Prostate gland (tissue), 2 donors: ENCODE results near the gene TGFBR1. TPM values are rescaled to one million over a fixed set of nuclear protein-coding genes. Genes with fewer than 3 reads are reported as not detected.

Source experiments
- DNase-seq: peaks from one replicate; pipeline ENCODE4 v3.0.0-alpha.2; 2019; ENCODE audit warnings: low spot score
- H3K27ac ChIP-seq, 2 donors: fragments of 200-600 bp; sonication (generic); 2 replicates each; pipeline ENCODE4 v1.5.1; 2017 to 2019
- H3K27me3 ChIP-seq: fragments of 200-600 bp; sonication (generic); replicated peaks from 2 replicates; pipeline ENCODE4 v1.5.1; 2019; ENCODE audit not compliant: insufficient read depth
- H3K36me3 ChIP-seq, 2 donors: fragments of 200-600 bp; sonication (generic); 1 replicate in 1 of 2; 2 replicates in 1 of 2; pipeline versions ENCODE4 v1.5.1 to v1.8.1; 2017 to 2019
- H3K4me1 ChIP-seq: fragments of 200-600 bp; sonication (generic); replicated peaks from 2 replicates; pipeline ENCODE4 v1.5.1; 2019
- H3K4me3 ChIP-seq, 2 donors: fragments of 200-600 bp; sonication (generic); 2 replicates each; pipeline ENCODE4 v1.5.1; 2017 to 2019
- H3K9me3 ChIP-seq: fragments of 200-600 bp; sonication (generic); 2 replicates; pipeline ENCODE4 v1.5.1; 2017
- POLR2A ChIP-seq: fragments of 450-650 bp; IDR thresholded peaks from one replicate; pipeline ENCODE4 v1.6.1; 2016; ENCODE audit warnings: antibody characterized with exemption, mild to moderate bottlenecking
- POLR2AphosphoS5 ChIP-seq: sonication (generic); formaldehyde crosslinking; IDR thresholded peaks from one replicate; pipeline ENCODE4 v1.6.1; 2017; ENCODE audit warnings: antibody characterized with exemption
- WGBS: methylation state at CpG from one replicate; pipeline ENCODE4 v1.1.5; 2018; 5-methylcytosine and 5-hydroxymethylcytosine counted together
- intact Hi-C: fragments of 100-400 bp; cut with DNase I; formaldehyde crosslinking; loops from one replicate; pipeline ENCODE4 v1.14.2; 2022
- total RNA-seq, 2 donors: library from RNA; depleted of rRNA; stranded (reverse); fragments of >200 nt; gene quantifications; one replicate each; pipeline ENCODE4 v1.1.0, GENCODE V29; 2016
- TF ChIP-seq, protein P1 (sequence below), 4 experiments: fragments of 200-600 bp in 2 of 4; fragments of 450-650 bp in 2 of 4; sonication (generic) in 2 of 4; IDR thresholded peaks; 1 replicate in 3 of 4; 2 replicates in 1 of 4; pipeline ENCODE4 v1.5.1; 2016 to 2019; ENCODE audit warnings: antibody characterized with exemption in 4 of 4, mild to moderate bottlenecking in 2 of 4, moderate library complexity in 2 of 4

Gene TGFBR1
- total RNA-seq, 2 donors from 2014 or later = 22.2 to 25.5 TPM

DNA sequence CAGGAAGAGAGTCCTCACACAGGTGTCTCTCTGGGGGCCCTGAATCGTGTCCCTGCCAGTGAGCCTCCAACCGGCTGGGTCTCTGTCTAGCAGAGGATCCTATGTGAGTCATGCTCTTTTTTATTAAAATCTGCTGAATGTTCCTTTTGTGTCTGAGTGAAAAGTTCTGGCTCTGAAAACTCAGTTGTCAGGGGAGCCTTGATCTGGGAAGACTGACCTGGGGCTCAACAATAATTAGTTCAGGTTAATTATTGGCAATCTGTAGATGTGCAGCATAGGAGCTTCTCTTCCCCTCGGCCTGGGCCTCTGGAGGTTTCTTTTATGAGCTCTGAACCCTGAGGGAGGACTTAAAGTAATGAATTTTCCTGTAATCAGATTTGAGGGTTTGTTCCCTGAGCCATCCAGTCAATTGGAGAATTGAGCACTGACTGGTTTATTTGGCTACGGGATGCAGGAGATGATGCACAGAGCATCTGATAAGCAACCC, 71.7 kb downstream of the TGFBR1 start:
- Histone ChIP-seq H3K27ac (no peak overlapping the region), H3K36me3 (no peaks in the 10 kb centered on the region), H3K4me1 (no peaks in the 10 kb centered on the region), H3K9me3 (no peaks in the 10 kb centered on the region), H3K4me3 (no peak overlapping the region), H3K27me3 (no peaks in the 10 kb centered on the region)
- TF ChIP-seq POLR2AphosphoS5 = no peak
- TF ChIP-seq, protein P1, sequence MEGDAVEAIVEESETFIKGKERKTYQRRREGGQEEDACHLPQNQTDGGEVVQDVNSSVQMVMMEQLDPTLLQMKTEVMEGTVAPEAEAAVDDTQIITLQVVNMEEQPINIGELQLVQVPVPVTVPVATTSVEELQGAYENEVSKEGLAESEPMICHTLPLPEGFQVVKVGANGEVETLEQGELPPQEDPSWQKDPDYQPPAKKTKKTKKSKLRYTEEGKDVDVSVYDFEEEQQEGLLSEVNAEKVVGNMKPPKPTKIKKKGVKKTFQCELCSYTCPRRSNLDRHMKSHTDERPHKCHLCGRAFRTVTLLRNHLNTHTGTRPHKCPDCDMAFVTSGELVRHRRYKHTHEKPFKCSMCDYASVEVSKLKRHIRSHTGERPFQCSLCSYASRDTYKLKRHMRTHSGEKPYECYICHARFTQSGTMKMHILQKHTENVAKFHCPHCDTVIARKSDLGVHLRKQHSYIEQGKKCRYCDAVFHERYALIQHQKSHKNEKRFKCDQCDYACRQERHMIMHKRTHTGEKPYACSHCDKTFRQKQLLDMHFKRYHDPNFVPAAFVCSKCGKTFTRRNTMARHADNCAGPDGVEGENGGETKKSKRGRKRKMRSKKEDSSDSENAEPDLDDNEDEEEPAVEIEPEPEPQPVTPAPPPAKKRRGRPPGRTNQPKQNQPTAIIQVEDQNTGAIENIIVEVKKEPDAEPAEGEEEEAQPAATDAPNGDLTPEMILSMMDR (IDR thresholded peaks at IDR 0.05) = no peak
- no peak for TF ChIP-seq POLR2A
- DNase-seq = no peak
- intact Hi-C loops = no loop called here
- 32% methylated on average over 4 of the region's 4 CpGs for WGBS

DNA sequence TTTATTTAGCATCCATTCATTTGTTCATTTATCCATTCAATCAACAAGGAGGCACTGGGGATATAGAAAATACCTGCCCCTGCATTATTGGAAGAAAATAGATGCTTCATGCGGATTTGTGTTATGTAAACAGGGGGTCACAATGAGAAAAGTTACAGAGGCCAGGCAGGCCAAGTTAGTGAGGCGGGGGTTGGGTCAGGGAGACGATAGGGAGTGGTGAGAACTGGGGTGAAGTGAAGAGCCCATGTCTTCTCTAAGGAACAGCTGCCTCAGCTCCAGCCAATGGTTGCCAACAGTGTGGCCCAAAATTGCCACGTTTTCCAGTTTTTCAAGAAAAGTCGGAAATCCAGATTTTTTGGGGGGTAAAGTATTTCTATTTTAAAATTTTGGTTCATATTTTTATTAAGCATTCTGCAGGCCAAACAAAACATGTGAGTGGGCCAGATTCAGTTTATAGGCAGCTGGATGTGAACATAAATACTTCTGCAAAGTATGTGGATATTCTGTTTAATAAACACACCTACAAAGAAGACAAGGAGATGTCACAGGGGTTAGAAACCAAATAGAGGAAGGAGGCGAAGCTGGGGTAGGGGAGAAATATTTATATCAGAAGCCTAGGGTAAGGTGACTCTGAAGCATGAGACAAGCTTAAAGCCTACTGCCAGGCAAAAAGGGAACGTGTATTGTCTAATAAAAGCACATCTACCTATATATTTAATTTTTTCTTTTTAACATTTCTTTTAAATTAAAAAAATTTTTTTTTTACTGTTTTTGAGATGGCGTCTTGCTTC, 72.9 kb downstream of the TGFBR1 start:
- H3K36me3 ChIP-seq = no peaks in the 10 kb centered on the region
- no peak overlapping the region for H3K27ac ChIP-seq
- intact Hi-C loops = no loop called here
- H3K4me3 ChIP-seq = no peak overlapping the region
- TF ChIP-seq, protein P1 (IDR thresholded peaks at IDR 0.05) = no peak
- TF ChIP-seq POLR2AphosphoS5 (no peak), POLR2A (no peak)
- no peaks in the 10 kb centered on the region for H3K9me3 ChIP-seq
- WGBS = 88% methylated on average over 8 of the region's 8 CpGs
- no peaks in the 10 kb centered on the region for H3K27me3 ChIP-seq
- no peak for DNase-seq
- no peaks in the 10 kb centered on the region for H3K4me1 ChIP-seq

GRCh38 chr9:99178912-99179872, 74.3 kb downstream of the TGFBR1 start:
- WGBS = 93% methylated on average over 17 of the region's 17 CpGs
- no peaks in the 10 kb centered on the region for H3K36me3 ChIP-seq
- DNase-seq = no peak
- intact Hi-C loops = no loop called here
- TF ChIP-seq POLR2A = no peak
- TF ChIP-seq POLR2AphosphoS5 = no peak
- TF ChIP-seq, protein P1 (IDR thresholded peaks at IDR 0.05) = no peak
- H3K9me3 ChIP-seq = no peaks in the 10 kb centered on the region
- H3K27me3 ChIP-seq = no peaks in the 10 kb centered on the region
- H3K27ac ChIP-seq = no peak overlapping the region
- no peak overlapping the region for H3K4me3 ChIP-seq
- H3K4me1 ChIP-seq = no peaks in the 10 kb centered on the region

DNA sequence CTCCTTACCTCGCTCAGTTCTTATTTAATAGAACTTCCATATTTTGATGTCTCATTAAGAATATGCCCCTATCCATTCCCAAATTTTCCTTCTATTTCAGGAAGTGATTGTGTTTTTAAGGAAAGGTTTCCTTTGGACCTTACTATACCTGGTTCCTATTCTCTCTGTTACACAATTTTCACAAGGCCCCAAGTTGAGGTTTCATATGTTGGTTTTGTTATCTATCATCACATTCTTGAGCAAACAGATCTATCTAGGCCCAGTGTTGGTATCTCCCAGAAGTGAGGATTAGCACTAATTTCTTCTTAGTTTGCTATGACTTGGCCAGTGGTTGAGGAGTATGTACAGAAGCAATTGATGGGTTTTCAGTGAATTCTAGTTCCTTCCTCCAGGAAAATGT, 75.3 kb downstream of the TGFBR1 start:
- no peak overlapping the region for H3K4me3 ChIP-seq
- no peak overlapping the region for H3K27ac ChIP-seq
- intact Hi-C loops = loop anchor here (10.0 kb wide), 2 partner anchors 1145 to 1415 kb away; no protein-coding TSS in a partner anchor
- no peak for DNase-seq
- H3K27me3 ChIP-seq = no peaks in the 10 kb centered on the region
- H3K9me3 ChIP-seq = no peaks in the 10 kb centered on the region
- TF ChIP-seq, protein P1 (IDR thresholded peaks at IDR 0.05) = no peak
- TF ChIP-seq POLR2A (no peak), POLR2AphosphoS5 (no peak)
- no peaks in the 10 kb centered on the region for H3K4me1 ChIP-seq
- H3K36me3 ChIP-seq = no peaks in the 10 kb centered on the region
- 100% methylated on average over 1 of the region's 1 CpG for WGBS
